HepG2 (cell line): ENCODE results near the gene ZNF23. TPM values are rescaled to one million over a fixed set of nuclear protein-coding genes. Genes with fewer than 3 reads are reported as not detected.

Experiments used
- CEBPB ChIP-seq: IDR thresholded peaks from 2 replicates; pipeline ENCODE4 v1.6.1; 2011; ENCODE audit warnings: low read depth, low read length, improper control_type of control experiment, borderline replicate concordance
- GZF1 ChIP-seq: sonication (generic); formaldehyde crosslinking; IDR thresholded peaks from 2 replicates; pipeline ENCODE4 v1.5.1; 2020; ENCODE audit warnings: mild to moderate bottlenecking, missing genetic modification reagents
- HDAC1 ChIP-seq: sonication (generic); formaldehyde crosslinking; IDR thresholded peaks from 2 replicates; pipeline ENCODE4 v1.5.1; 2020; ENCODE audit warnings: mild to moderate bottlenecking, missing genetic modification reagents
- HDAC2 ChIP-seq: sonication (generic); formaldehyde crosslinking; IDR thresholded peaks from 2 replicates; pipeline ENCODE4 v1.4.0; 2020; ENCODE audit warnings: missing genetic modification reagents
- HNF4A ChIP-seq: sonication (generic); formaldehyde crosslinking; IDR thresholded peaks from 2 replicates; pipeline ENCODE4 v1.4.0; 2020; ENCODE audit warnings: missing genetic modification reagents
- KAT2B ChIP-seq: fragments of 150-350 bp; IDR thresholded peaks from 2 replicates; pipeline ENCODE4 v1.6.1; 2014; ENCODE audit warnings: low read depth, low read length, borderline replicate concordance
- MXD3 ChIP-seq: IDR thresholded peaks from 2 replicates; pipeline ENCODE4 v1.6.1; 2016; ENCODE audit warnings: mild to moderate bottlenecking, missing biosample characterization, missing genetic modification reagents
- NCOR1 ChIP-seq: fragments of 200-600 bp; sonication (generic); IDR thresholded peaks from 2 replicates; pipeline ENCODE4 v1.7.0; 2017; ENCODE audit warnings: antibody characterized with exemption, low read length, borderline replicate concordance
- PHF20 ChIP-seq: sonication (generic); formaldehyde crosslinking; IDR thresholded peaks from 2 replicates; pipeline ENCODE4 v1.5.0; 2020; ENCODE audit warnings: mild to moderate bottlenecking, missing genetic modification reagents
- REL ChIP-seq: sonication (generic); formaldehyde crosslinking; conservative IDR thresholded peaks from 2 replicates; pipeline ENCODE4 v1.8.0; 2022; ENCODE audit warnings: mild to moderate bottlenecking, missing genetic modification reagents, moderate library complexity
- RFXAP ChIP-seq: sonication (generic); formaldehyde crosslinking; IDR thresholded peaks from 2 replicates; pipeline ENCODE4 v1.4.0; 2020; ENCODE audit warnings: missing genetic modification reagents, borderline replicate concordance
- SETDB1 ChIP-seq: sonication (generic); formaldehyde crosslinking; IDR thresholded peaks from 2 replicates; pipeline ENCODE4 v1.5.1; 2020; ENCODE audit warnings: missing genetic modification reagents, mild to moderate bottlenecking, borderline replicate concordance
- TBX3 ChIP-seq: fragments of 450-650 bp; IDR thresholded peaks from 2 replicates; pipeline ENCODE4 v1.6.1; 2017; ENCODE audit warnings: antibody characterized with exemption, mild to moderate bottlenecking, inconsistent platforms, borderline replicate concordance
- ZBTB10 ChIP-seq: sonication (generic); formaldehyde crosslinking; IDR thresholded peaks from 2 replicates; pipeline ENCODE4 v1.4.0; 2020; ENCODE audit warnings: missing genetic modification reagents, borderline replicate concordance
- ZBTB14 ChIP-seq: sonication (generic); formaldehyde crosslinking; IDR thresholded peaks from 2 replicates; pipeline ENCODE4 v1.4.0; 2020; ENCODE audit warnings: missing genetic modification reagents
- ZBTB2 ChIP-seq: sonication (generic); formaldehyde crosslinking; IDR thresholded peaks from 2 replicates; pipeline ENCODE4 v1.8.0; 2022; ENCODE audit warnings: low read depth, missing genetic modification reagents
- ZFYVE20 ChIP-seq: sonication (generic); formaldehyde crosslinking; IDR thresholded peaks from 2 replicates; pipeline ENCODE4 v1.8.0; 2023; ENCODE audit warnings: low read depth, mild to moderate bottlenecking, moderate library complexity, missing genetic modification reagents, borderline replicate concordance
- ZIK1 ChIP-seq: sonication (generic); formaldehyde crosslinking; IDR thresholded peaks from 2 replicates; pipeline ENCODE4 v1.5.0; 2020; ENCODE audit warnings: mild to moderate bottlenecking, low read depth, missing genetic modification reagents, borderline replicate concordance
- ZNF138 ChIP-seq: sonication (generic); formaldehyde crosslinking; IDR thresholded peaks from 2 replicates; pipeline ENCODE4 v1.5.0; 2020; ENCODE audit warnings: mild to moderate bottlenecking, low read depth, missing genetic modification reagents
- ZNF264 ChIP-seq: sonication (generic); formaldehyde crosslinking; IDR thresholded peaks from 2 replicates; pipeline ENCODE4 v1.4.0; 2020; ENCODE audit warnings: missing genetic modification reagents
- ZNF33A ChIP-seq: sonication (generic); formaldehyde crosslinking; IDR thresholded peaks from 2 replicates; pipeline ENCODE4 v1.5.1; 2020; ENCODE audit warnings: missing genetic modification reagents, mild to moderate bottlenecking, moderate library complexity, borderline replicate concordance
- ZNF552 ChIP-seq: sonication (generic); formaldehyde crosslinking; IDR thresholded peaks from 2 replicates; pipeline ENCODE4 v1.9.0; 2022; ENCODE audit warnings: missing genetic modification reagents, mild to moderate bottlenecking, borderline replicate concordance
- ZNF766 ChIP-seq: sonication (generic); formaldehyde crosslinking; IDR thresholded peaks from 2 replicates; pipeline ENCODE4 v1.5.0; 2020; ENCODE audit warnings: missing genetic modification reagents, borderline replicate concordance
- ZNF841 ChIP-seq: sonication (generic); formaldehyde crosslinking; IDR thresholded peaks from 2 replicates; pipeline ENCODE4 v1.8.1; 2023; ENCODE audit warnings: missing genetic modification reagents, borderline replicate concordance
- polyA plus RNA-seq, 8 experiments: library from polyadenylated mRNA; depleted of rRNA in 3 of 8; stranded (reverse) in 7 of 8; unstranded in 1 of 8; fragments of >200 nt; fragmentation: Illumina TruSeq in 4 of 8; extraction: Trizol in 4 of 8; gene quantifications; 2 replicates each; pipeline versions ENCODE4 v1.2.1 to v1.2.3, GENCODE V29; 2011 to 2016; ENCODE audit warnings: low read depth in 4 of 8, missing spikeins in 1 of 8, mixed read lengths in 1 of 8; ENCODE audit not compliant: insufficient read depth in 1 of 8
- total RNA-seq, 5 experiments: library from RNA; depleted of rRNA; stranded (reverse); fragments of >200 nt; fragmentation: Illumina TruSeq; extraction: Trizol; gene quantifications; 2 replicates each; pipeline ENCODE4 v1.2.3, GENCODE V29; 2016; ENCODE audit warnings: low read depth in 1 of 5

The ZNF23 gene
- total and polyA plus RNA-seq, 2 of the 13 experiments (the other 11 are each of a cell fraction or from before 2014, with no cell fraction given), result 8.6 to 12.2 TPM

GRCh38 chr16:71412270-71413160, 49.5 kb downstream of the ZNF23 start (continued):
- TF ChIP-seq ZNF33A (CRISPR knock-in tag) (no peak), REL (CRISPR knock-in tag) (no peak), PHF20 (CRISPR knock-in tag) (no peak), MXD3 (CRISPR knock-in tag) (no peak), ZFYVE20 (CRISPR knock-in tag) (no peak), CEBPB (no peak), GZF1 (CRISPR knock-in tag) (no peak), NCOR1 (no peak), TBX3 (no peak), ZNF766 (CRISPR knock-in tag) (no peak), HDAC1 (no peak), ZNF552 (CRISPR knock-in tag) (0 out of 2 replicates have a peak, but pooled peaks have one; percentile 35), ZNF264 (CRISPR knock-in tag) (no peak), ZBTB2 (no peak), ZIK1 (no peak), KAT2B (no peak), HNF4A (CRISPR knock-in tag) (no peak), ZNF138 (no peak), ZNF841 (CRISPR knock-in tag) (no peak), ZBTB10 (CRISPR knock-in tag) (no peak), ZBTB14 (CRISPR knock-in tag) (no peak), SETDB1 (CRISPR knock-in tag) (no peak), RFXAP (CRISPR knock-in tag) (0 out of 2 replicates have a peak, but pooled peaks have one; percentile 27), HDAC2 (CRISPR knock-in tag) (0 out of 2 replicates have a peak, but pooled peaks have one; percentile 16)
